Stimulated activated CD4-positive, alpha-beta T cell treated with anti-CD3 and anti-CD28 coated beads, Interleukin-4, amount 100 ng/mL, for 1 hour (primary cell): ENCODE results near the gene RBM5.

Experiments
- DNase-seq: peaks from one replicate; pipeline ENCODE4 v3.0.0-alpha.2; 2020

Gene RBM5

DNA sequence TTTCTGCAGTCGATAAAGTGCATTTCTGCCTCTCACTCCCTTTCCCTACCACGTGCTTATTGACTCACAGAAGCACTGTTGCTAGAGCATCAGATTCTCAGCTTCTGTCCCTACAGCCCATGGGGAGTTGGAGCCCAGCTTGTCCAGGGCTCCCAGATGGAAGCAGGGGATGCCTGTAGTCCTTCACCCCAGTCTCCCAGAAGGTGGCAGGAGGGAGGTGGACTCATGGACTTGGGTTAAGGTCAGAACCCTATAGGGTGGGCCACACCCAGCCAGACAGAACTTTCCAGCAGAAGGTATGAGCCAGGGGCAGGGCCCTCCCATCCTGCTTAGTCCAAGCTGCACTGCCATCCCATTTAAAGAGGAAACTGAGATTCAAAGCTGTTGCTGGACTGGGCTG is 33.4 kb downstream of the RBM5 start:
- DNase-seq, result no peak

DNA sequence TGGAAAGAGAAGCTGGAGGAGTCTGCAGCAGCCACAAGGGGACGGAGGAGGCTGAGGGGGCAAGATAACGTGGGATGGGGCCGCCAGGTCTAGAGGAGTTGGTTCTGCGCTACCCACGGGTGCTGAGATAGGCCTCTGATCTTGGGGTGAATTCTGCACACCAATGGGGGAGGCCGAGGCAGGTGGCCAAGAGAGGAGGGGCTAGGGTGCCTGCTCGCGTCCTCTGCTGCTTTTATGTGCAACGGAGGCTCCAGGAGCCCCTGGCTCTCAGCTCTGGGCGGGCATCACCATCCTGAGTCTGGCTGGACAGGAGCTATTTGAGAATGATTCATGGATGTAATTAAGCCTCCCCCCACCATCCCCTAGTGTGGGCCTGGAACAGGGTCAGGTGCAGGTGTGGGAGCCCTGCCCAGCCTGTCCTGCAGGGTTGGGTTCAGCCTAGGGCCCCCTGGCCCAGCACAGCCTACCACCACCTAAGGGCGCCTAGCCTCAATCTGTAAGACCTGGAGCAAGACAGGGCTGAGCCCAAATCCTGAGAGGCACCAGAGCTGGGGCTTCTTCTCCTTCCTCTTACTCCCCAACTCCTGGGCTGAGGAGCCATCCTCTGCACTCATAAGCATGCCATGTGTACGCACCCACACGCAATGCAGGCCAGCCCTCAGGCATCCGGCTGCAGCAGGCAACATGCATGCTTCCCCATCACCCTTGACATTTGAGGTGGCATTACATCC is 34.1 kb downstream of the RBM5 start:
- no peak for DNase-seq

DNA sequence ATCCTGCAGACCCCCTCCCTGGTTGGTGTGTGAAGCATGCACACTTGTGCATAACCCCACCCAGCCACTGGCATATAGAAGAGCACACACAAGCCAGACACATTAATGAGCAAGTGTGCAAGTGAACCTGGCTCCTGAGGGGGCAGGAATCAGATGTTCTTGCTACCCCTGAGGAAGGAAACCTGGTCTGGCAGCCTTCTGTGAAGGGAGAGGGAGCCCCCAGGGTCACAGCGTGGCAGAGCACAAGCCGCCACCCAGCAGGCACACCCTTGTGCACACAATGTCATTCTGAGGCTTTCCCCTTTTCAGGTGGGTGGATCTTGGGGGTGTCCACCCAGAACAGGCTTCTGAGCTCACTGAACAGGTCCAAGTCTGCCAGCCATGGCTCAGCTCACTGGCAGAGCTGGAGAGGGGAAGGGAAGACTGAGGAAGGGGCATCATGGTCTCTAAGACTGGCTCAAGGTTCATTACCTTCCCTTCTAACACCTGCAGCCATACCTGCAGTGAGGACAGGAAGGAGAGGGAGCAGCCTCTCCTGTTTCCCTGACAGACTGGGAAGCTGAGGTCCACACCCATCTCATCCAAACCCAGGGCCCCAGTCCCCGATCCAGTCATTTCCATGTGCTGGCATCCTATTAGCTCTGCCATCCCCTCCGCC is 34.8 kb downstream of the RBM5 start:
- no peak for DNase-seq

DNA sequence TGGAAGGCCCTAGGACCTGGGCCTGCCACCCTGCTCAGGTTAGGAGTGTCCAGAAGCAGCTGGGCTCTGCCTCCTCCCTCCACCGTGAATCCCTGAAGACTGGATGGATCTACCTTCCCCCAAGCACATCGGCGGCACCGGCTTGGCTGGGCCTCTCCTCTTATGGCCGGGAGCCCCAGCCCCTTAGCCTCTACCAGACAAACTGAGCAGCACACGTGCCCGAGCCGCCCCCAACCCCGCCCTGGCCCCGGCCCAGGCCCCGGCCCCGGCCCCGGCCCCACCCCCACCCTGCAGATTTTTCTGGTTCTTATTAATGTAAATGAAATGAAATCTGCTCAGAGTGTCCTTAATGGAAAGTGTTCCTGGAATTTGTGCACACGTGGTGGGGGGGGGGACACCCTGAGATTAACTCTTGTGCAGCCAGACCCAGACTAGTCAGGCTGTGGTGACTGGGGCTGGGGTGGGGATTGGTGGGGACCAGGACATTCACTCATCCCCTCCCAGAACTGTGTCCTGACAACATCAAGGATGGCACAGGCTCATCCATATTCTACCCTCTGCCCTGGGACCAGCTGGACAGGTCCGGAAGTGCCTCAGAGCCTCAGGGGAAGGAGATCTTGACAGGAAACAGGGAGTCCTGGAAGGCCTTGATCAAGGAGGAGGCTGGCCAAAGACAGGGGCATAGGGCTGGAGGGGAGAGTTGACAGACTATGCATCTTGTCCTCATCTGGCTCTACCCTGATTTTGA is 35.5 kb downstream of the RBM5 start:
- DNase-seq, result no peak

DNA sequence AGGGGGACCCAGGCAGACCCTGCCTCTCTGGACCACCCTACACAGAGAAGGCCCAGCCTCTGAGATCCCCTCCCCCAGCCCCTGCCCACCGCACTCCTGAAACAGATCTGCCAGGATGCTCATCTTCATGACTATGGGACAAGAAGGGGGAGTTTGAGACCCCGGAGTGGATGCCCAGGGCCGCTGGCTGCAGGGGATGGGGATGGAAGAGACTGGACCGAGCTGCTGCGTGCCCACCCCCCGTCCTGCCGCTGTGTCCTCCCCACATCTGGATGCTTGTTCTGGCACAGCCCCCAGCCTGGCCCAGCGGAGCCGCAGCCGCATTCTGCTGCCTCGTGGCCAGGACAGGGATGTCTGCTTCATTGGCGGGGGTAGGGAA is 36.1 kb downstream of the RBM5 start:
- DNase-seq, result no peak

DNA sequence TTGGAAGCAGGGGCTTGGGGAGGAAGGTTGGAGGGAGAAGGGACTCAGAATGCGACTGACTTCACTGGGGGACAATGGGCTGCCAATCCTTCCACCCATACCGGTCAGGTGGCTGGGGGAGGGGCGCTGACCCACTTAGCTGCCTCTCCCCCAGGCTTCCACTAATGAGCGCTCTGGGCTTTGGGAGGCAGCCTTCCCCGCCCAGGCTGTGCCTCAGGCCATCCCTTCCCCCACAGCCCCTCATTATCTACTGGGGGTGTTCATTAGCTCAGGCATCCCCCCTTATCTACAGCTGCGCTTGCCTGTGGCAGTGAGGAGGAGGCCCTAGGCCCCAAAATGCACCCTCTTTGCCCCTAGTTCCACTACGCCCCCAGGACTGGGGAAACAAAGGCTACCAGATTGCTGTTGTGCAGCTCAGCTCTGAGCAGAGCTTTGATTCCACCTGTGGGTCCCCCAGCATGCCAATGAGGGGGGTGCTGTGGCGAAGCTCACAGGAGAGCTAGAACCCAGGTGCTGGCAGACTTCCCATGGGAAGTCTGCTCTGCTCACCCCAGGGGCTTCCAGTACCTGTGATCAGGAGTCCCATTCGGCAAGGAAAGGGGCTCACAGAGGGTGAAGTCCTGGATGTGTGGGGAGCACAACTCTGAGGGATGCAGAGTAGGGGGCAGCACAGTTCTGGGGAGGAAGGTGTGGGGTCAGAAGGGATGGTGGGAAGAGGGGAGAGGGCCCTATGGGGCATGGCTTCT is 37.0 kb downstream of the RBM5 start:
- no peak for DNase-seq

DNA sequence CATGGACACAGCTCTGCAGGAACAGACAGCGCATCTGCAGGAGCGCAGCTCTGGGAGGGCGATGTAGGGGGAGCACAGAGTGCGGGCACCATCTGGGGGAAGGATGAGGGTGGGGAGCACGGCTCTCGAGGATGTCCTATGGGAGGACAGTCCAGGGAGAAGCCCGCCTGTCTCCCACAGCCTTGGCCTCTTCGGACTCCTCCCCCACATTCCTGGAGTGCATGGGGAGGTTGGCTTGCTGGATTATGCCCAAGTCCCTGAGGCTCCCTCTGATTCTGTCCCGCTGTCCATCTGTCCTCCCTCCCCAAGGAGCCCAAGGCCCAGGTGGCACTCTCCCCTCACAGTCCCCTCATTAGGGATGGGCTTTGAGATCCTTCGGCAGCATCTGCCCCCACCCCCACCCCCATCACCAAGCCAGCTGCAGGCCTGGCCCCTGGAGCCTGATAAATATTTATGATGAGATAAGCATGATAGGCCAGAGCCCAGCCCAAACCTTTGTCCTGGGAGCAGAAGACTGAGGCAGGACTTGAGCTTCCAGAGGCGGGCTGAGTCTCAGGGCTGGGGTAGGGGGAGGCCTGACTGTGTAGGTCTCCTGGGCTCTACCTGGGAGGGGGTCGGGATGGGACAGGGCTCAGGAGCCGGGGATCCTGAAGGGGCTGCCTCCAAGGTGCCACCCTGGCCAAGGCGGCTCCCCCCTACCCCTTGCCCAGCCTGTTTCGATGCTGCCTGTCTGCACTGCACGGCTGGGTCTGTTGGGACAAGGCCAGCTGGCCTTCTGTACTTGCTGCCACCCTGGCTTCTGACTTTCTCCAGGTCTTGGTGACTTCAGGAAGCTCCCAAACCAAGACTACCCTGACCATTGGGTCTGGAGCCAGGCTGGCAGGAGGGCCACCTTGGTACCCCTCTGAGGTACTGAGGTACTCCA is 37.8 kb downstream of the RBM5 start:
- DNase-seq, result no peak

DNA sequence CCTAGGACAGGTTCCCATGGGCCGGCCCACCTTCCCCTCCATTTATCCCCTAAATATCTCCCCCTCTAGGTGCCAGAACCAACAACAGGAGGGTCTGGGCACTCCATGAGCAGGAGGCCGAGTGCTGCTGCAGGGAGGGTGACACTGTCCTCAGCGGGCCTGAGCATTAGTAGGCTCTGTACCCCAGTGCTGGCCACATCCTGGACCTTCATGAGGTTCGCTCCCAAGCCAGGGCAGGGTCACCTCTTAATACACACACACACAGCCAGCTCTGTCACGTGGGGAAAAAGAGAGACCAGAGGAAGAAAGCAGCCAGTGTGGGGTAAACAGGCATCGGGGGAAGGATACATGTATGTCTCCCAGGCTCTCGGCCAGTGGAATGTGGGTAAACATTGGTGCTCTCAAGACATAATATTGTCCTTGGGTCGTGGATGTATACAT is 38.6 kb downstream of the RBM5 start:
- no peak for DNase-seq

DNA sequence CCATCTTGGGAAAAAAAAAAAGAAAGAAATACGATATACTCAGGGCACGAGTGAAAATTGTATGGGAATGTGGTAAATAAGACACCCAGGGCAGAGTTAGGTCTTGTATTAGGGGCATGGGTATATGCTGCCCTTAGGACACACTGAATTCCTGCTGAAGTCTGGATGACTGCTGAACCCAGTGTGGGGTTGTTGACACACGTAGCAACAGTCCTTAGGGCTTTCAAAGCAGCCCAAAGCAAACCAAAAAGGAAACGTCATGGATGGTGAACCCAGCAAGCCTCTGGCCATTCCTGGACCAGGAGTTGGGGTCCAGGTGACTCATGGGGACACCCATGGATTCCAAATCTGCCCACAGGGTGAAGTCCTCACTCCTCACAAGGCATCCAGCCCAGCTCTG is 39.3 kb downstream of the RBM5 start:
- no peak for DNase-seq

DNA sequence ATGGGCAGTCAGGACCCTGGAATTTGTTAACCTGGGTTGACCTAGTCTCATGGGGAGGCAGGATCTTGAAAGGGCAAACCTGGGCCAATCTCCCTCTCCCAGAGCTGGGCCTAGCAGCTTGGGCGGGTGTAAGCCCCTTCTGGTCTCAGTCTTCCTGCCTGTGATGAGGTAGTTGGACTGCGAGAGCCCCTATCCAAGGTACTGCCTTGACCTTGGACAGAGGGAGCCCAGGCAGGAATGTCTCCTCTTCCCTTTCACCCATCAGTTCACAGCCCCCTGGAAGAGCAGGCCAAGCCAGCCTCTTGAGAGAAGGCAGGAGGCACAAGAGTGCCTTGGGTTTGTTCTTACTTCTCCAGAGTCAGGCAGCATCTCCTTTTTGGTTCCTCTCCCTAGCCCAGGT is 41.7 kb downstream of the RBM5 start:
- no peak for DNase-seq

DNA sequence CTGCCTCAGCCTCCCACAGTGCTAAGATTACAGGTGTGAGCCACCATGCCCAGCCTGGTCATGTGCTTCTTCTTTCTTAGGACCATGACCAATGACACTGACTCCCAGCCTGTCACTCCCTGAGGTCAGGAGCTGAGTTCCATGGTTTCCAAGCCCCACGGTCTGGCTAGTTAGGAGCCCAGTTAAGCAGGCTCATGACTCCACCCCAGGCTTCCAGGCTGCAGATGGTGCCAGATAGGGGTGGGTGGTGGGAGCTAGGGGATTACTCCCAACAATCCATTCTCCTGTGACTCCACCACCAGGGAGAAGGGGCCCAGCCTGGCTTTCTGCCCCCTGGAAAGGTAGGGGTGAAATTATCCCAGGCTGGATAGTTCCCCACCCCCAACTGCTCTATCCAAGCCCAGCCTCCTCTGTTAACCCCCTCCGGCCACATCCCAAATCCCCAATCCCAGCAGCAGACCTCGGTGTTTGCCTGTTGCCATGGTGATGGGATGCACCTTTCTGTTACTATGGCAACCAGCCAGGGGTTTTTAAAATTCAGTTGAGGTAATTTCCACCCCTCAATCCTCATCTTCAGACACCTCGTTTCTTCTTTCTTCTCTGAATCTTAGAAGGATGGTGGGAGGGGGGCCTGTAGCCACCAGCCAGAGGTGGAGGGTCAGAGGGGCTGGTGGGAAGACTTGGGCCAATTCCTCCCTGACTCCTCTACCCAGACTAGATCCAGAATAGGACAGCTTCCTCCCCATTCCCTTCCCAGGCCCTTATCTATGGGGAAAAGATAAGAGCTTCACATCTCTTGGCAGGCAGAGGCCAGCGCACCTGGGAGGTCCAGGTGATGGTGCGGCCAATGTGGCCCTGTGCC is 43.9 kb downstream of the RBM5 start:
- no peak for DNase-seq

DNA sequence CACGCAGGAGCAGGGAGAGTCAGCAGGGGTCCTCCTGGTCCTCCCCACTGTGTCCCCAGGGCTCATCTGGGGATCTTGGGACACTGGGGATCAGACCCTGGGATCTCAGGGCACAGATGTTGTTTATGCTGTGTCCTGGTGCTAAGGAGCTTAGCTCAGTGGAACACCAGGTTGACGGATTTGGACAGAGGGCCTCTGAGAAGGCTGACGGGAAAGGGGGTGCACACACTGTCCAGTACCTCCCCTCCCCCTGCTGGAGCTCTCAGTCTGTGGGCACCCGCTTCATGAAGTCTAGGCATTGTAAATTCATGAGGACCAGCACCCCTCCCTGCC is 44.5 kb downstream of the RBM5 start:
- no peak for DNase-seq

DNA sequence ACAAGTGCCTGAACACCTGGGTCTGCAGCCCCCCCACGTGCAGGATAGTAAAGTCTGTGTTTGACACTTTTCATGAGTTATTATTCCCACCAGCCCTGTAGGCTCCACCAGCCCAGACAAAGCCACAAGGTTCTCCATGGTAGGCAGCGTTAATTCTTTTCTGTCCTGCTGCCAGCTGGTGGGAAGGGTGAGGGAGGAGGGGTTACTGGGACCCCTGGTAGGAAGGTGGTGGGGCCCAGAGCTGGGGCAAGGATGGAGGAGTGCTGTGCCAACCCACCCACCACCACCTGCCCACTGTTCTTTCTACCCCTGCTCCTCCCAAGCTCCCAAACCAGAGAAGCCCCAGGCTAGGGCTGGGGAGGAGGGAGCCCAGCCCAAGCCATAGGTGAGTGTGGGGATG is 45.6 kb downstream of the RBM5 start:
- no peak for DNase-seq

DNA sequence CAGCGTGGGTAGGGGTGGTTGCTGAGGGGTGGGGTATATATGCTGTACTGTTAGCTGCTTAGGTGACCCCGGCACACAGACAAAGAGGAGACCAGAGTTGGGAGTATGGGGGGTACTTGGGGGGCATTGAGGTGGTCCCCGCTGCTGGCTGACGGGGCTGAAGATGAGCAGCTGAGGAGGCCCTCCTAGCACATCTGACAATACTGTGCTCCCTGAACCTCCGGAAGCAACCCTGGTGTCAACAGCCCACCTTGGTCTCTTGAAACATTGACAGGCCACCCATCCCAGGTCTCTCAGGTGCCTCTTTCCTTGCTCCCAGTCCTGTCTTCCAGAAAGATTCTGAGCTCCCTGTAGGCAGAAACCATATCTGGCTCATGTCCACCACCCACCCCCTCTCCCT is 47.2 kb downstream of the RBM5 start:
- no peak for DNase-seq

DNA sequence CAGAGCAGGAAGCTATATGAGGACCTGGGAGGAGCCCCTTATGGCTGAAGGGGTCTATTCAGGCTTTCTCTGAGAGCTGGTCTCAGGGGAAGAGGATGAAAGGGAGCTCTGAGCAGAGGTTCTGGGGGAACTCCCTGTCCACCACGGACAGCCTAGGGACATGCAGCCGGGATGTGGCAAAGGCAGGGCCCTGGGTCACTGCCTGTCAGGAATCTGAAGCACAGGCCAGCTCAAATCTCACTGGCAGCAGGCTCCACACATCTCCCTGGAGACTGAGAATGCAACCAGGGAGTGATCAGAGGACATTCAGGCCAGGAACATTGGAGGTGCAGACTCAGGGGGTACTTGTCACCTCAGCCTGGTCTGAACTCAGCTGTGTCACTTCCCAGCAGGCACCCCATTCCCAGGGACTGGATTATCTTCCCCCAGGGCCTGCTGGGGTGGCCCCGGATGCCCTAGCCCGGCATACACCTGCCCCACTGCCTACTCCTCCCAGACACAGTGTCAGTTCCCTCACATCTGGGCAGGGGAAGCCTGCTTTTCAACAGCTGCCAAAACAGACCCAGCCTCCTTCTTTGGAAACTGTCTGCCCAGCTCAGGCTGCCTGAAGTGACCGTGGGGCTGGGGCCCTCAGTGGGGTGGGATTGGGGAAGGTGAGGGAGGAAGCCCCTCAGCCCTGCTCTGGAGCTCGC is 48.1 kb downstream of the RBM5 start:
- DNase-seq, result no peak

DNA sequence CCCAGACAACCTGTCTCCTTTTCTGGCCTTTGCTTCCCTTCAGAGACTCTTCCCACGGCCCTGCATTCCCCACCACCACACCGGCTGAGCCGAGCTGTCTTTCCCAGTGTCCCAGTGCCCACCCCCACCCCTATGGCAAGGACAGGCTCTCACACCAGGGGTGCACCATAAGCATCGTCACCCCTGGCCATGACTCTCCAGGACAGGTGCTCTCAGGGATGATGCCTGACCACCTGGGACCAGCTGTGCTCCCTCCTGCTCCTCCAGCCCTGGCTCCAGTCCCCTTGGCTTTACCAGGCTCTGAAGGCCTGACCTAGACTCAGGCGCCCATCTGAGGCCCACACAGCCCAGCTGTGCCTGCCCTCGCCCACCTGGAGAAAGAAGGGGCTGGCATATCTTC is 48.8 kb downstream of the RBM5 start:
- no peak for DNase-seq

DNA sequence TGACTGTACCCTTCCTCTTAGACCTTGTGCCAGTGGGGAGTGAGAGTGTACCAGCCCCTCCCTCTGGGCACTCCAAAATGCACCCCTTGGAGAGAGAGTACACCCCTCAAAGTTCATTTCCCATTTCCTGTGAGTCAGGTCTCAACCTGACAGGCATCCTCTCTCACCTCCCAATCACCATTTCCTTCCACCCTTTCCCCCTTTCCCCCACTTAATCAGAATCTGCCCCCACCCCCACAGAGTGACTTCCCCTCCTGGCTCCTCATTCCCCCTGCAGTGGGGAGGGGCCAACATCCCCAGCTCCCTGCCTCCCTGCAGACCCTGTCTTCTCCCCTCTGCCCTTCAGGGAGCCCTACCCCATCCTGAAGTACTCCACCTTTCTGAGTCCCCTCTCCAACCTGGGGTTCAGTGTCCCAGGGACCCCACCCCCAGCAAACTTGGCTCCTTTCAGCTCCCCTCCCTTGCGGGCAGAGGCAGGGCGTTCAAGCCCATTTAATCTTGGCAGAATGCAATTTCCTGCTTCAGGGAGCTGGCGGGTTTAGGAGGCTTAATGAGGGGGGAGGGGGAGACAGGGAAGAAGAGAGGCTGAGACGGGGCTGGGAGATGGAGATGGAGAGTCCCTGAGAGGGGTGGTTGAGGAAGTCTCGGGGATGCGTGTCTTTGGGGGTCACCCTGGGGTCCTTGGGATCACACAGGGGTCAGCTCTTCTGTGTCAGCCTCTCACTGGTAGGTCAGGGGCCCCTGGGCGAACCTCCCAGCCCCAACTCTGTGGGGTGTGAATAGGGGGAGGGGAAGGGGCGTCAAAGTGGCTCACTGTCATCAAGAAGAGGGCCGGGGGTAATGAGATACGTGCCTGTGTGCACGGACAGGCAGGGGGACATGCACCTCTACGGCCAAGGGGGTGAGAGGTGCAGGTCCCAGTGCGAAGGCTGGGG is 49.8 kb downstream of the RBM5 start:
- DNase-seq, result no peak

DNA sequence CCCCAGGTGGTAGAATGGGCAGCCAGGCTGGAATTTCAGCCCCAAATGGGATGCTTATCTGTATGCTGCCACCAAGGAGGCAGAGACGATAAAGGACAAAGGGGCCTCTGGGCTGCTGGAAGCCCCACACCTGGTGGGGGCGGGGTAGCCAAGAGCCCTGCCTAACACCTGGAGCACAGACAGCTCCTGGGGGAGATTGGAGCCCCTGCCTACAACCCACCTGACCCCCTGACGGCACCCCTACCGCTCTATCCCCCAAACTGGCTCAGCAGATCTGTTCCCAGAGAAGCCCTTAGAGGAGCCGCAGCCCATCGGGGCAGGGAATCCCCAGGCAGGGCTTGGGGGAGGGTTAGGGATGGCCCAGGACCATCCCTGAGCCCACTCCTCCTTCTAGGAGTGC is 50.6 kb downstream of the RBM5 start:
- DNase-seq, result no peak

DNA sequence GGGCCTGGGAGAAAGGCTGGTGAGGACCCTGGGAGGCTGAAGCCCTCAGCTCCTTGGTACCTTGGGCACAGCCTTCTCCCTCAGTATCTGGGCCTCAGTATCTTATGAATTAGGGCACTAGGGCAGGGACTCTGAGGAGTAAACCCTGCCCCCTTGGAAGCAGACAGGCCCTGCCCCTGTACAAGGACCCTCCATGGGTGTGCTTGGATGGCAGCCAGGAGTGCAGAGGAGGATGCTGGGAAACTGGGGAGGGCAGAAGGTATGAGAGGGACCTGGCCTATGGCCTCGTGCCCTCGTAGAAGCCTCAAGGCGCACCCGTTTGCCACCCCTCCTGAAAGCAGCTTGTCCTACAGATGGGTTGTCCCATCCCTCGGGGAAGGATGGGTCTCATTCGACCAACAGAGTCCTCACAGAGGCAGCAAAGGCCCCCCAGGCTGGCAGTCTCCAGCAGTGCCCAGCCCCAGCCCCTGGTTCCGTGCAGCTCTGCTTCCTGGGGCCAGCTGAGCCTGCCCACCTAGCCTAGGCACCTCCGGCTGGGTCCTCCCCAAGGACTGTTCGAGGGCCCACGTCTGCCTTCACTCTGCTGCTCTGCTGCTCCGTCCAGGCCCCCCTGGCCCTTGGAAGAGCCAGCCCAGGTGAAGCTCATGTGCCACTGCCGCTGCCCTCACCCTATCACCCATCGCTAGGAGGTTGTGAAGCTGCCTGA is 51.2 kb downstream of the RBM5 start:
- no peak for DNase-seq
